ENCODE results near the gene LUC7L2. TPM values are rescaled to one million over a fixed set of nuclear protein-coding genes. Genes with fewer than 3 reads are reported as not detected.

The LUC7L2 gene
- total and polyA plus RNA-seq, 9 of the 15 experiments (the other 6 are each of a cell fraction or from before 2014, with no cell fraction given): 56.1 to 207 (median 141) TPM

DNA sequence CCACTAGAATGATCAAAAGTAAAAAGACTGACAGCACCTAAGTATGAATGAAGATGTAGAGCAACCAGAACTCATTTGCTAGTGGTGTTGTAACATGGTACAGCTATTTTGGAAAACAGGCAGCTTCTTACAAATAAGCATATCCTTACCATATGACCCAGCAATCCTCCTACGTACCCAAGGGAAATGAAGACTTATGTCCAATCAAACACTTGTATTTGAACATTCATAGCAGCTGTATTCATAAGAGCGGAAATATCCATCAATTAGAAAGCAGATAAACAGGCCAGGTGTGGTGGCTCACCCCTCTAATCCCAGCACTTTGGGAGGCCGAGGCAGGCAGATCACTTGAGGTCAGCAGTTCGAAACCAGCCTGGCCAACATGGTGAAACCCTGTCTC lies 70.7 kb downstream of the LUC7L2 start:
- BruUV-seq (replicated peaks): no TSS peak
- Histone ChIP-seq H3K9me1 (ENCODE audit: control insufficient read depth, insufficient read depth, low read length) (no peaks in the 10 kb centered on the region), H3K9me3 (replicated peaks; ENCODE audit: control insufficient read depth, insufficient read depth, low read depth, low read length) (no peaks in the 10 kb centered on the region), H3K27ac (ENCODE audit: extremely low read depth, low read depth, low read length) (no peak overlapping the region), H3K4me2 (ENCODE audit: insufficient read depth, low read length) (no peak overlapping the region), H3K9ac (ENCODE audit: insufficient read depth in 1 of 2, low read depth in 2 of 2, low read length in 2 of 2) (no peak overlapping the region), H3K79me2 (ENCODE audit: control insufficient read depth, insufficient read depth, low read length) (no peaks in the 10 kb centered on the region), H3K27me3 (ENCODE audit: control insufficient read depth in 2 of 2, insufficient read depth in 2 of 2, low read length in 2 of 2) (no peaks in the 10 kb centered on the region), H3K36me3 (ENCODE audit: control insufficient read depth, insufficient read depth, low read length) (peaks cover 24% of the 10 kb centered on the region; the same call in 2 of the 3 replicates), H3K4me1 (replicated peaks in 1 of 2; ENCODE audit: control insufficient read depth in 2 of 2, insufficient read depth in 2 of 2, low read length in 2 of 2) (peaks cover 4 to 5% of the 10 kb centered on the region in 2 experiments; a peak in 3 of 5 replicates), H4K20me1 (replicated peaks; ENCODE audit: control insufficient read depth, insufficient read depth, low read length) (no peaks in the 10 kb centered on the region), H3K4me3 (no peak overlapping the region), H2AFZ (ENCODE audit: low read depth, low read length) (no peak overlapping the region)
- TF ChIP-seq, protein P1, sequence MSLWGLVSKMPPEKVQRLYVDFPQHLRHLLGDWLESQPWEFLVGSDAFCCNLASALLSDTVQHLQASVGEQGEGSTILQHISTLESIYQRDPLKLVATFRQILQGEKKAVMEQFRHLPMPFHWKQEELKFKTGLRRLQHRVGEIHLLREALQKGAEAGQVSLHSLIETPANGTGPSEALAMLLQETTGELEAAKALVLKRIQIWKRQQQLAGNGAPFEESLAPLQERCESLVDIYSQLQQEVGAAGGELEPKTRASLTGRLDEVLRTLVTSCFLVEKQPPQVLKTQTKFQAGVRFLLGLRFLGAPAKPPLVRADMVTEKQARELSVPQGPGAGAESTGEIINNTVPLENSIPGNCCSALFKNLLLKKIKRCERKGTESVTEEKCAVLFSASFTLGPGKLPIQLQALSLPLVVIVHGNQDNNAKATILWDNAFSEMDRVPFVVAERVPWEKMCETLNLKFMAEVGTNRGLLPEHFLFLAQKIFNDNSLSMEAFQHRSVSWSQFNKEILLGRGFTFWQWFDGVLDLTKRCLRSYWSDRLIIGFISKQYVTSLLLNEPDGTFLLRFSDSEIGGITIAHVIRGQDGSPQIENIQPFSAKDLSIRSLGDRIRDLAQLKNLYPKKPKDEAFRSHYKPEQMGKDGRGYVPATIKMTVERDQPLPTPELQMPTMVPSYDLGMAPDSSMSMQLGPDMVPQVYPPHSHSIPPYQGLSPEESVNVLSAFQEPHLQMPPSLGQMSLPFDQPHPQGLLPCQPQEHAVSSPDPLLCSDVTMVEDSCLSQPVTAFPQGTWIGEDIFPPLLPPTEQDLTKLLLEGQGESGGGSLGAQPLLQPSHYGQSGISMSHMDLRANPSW (CRISPR knock-in tag; IDR thresholded peaks at IDR 0.05): no peak
- no peak for TF ChIP-seq FOXJ3 (CRISPR knock-in tag; IDR thresholded peaks at IDR 0.05)
- DNase-seq (ENCODE audit: extremely low read depth in 1 of 4, low spot score in 3 of 4) (no peak), FAIRE-seq (no peak), ATAC-seq (no peak)
- WGBS (ENCODE audit: insufficient coverage, low coverage, missing lambda C conversion rate): 89% methylated on average over 4 of the region's 4 CpGs
- POLR2A ChIA-PET: interaction anchor here (1.7 kb wide), 1 partner anchor 10 kb away, joined by 3 read pairs; no protein-coding TSS in a partner anchor
- intact Hi-C loops (cut with micrococcal nuclease): loop anchor here (5.0 to 10.0 kb wide), 4 partner anchors 108 to 572 kb away; no protein-coding TSS in a partner anchor
- in situ Hi-C loops (cut with MboI): no loop called here
- CTCF ChIA-PET (ENCODE audit: low intra/inter-chr PET ratio): no interaction called here
